Activated T-helper 1 cell treated with anti-CD3 and anti-CD28 coated beads, Interleukin-2, amount 50 U/mL, for 16 hours (primary cell): ENCODE data around the gene POLE.

ENCODE experiments used
- DNase-seq, 2 donors: peaks; one replicate each; pipeline ENCODE4 v3.0.0-alpha.2; 2020; ENCODE audit warnings: low read depth in 1 of 2, low spot score in 1 of 2

POLE gene

DNA sequence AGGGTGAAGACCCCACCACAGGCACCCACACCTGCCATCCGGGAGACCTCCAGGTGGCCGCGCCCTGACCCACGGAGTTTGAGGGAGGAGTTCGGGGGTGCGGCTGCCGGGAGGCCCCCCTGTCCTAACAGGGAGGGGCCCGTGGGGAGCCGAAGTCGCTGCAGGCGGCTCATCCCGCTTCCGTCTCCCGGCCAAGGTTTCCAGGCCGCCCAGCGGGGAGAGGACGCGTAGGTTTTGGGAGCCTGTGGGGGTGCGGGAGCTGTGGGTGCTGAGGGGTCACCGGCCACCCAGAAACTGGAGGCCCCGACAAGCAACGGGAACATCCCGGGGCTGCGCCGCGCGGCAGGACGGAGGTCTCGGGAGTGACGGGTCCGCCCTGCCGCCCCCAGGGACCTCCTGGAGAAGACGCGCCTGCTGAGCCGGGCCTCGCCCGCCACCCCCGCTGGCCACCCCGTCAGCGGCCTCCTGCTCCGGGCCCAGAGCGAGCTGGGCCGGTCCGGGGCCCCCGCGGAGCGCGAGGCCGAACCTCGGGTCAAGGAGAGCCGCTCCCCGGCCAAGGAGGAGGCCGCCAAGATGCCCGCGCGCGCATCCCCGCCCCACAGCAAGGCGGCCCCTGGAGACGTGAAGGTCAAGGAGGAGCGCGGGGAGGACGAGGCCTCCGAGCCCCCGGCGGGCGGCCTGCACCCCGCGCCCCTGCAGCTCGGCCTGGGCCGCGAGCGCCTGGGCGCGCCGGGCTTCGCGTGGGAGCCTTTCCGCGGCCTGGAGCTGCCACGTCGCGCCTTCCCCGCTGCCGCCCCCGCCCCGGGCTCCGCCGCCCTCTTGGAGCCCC lies 104.3 kb downstream of the POLE start:
- DNase-seq: no peak

DNA sequence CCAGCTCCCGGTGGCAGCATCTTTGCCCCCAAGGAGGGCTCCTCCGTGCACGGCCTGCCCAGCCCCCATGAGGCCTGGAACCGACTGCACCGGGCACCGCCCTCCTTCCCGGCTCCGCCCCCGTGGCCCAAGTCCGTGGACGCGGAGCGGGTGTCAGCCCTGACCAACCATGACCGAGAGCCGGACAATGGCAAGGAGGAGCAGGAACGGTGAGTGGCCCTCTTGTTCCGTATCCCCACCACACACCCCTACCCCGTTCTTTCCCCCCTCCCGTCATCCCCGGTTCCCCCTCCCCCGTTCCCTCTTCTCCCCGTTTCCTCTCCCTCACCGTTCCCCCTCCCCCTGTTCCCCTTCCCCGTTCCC lies 105.1 kb downstream of the POLE start:
- no peak for DNase-seq

DNA sequence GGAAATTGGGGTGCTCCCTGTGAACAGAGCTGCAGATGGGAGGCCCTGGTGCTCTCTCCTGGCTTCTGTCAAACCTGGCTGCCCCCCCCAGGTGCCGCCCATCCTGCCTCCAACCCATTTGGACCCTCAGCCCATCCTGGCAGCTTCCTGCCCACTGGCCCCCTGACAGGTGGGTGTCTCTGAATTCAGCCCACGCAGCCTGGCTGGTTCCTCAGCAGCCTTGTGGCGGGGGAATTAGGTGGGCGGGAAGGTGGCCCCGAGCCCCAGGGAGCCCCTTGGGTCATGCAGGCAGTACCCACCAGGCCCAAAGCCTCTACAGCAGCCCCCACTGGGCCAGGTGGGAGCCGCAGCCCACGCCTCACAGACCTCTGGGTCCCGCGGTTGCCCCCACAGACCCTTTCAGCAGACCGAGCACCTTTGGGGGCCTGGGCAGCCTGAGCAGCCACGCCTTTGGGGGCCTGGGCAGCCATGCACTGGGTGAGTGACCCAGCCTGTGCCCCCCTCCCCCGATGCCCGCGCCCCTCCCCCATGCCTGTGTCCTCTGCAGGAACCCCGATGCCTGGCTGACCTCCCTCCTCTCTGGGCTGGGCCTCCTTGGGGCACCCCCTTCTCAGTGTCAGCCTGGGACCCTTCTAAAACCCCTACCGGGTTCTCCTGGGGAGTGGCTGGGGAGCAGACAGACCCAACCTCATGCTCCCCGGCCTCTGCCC lies 105.6 kb downstream of the POLE start:
- no peak for DNase-seq

DNA sequence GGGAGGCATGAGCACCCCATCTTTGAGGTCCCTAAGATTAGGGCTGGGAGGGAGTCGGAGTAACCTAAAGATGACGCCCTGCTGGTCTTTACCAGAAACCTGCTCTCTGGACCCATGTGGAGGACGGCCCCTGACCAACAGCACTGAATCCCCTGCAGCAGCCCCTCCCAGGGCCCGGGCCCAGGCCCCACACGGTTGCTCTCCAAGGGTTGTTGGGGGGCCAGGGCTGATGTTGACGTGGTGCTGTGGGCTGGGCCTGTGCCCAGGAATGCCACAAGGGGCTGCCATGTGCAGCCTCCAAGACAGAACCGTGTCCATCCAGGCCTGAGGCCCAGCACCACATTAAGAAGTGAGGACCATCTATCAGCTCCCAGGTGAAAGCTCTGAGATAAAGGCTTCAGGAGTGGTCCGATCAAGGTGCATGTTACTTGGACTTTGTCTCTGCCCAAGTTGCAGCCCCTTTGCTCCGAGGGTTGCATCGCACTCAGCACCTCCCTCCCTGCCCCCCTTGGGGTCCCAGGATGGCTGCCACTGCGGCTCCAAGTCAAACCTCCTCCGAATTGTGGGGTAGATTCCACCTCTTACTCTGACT lies 106.3 kb downstream of the POLE start:
- DNase-seq: no peak

DNA sequence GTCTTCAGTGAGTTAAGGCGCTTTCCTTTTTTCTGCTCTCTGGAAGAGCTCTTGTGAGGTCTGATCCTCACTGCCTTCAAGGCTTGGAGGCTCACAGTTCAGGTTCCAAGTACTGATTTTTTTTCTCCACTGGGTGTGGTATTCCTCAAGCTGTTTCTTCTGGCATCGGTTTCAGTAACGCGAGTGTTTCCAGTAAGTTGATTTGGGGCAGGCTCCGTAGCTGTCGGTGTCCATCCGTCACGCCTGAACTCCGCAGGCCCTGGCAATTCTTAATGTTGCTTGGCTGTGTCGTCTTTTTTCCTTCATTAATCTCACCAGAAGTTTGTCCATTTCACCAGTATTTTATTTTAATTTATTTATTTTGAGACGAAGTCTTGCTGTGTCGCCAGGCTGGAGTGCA lies 107.4 kb downstream of the POLE start:
- no peak for DNase-seq

DNA sequence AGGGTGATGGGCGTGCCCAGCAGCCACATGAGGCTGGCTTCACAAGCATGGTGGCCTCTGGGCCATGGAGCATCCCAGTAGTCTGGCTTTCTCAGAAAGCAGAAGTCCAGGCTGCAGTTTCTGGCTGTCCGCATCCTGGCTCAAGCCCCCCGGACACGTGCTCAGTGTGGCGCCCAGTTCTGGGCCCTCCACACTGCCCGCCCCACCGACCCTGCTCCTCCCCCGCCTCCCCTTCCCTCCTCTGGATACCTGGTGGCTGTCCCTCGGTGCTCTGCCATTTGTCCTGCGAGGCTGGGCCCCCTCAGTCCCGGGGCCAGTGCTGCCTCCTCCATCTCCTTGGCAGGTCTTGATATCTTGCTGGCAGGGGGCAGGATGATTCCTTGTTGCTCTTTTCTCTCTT lies 108.3 kb downstream of the POLE start:
- no peak for DNase-seq

DNA sequence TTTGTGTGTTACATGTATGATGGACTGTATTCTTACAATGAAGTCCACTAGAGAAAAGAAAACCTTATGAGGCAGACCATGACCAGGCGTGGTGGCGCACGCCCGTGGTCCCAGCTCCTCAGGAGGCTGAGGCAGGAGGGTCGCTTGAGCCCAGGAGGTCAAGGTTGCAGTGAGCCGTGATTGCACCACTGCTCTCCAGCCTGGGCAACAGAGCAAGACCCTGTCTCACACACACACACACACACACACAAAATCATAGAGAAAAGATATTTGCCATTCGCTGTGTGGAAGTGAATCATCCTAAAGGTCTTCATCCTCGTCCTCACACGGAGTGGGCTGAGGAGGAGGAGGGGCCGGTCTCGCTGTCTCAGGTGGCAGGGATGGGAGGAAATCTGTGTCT lies 109.0 kb downstream of the POLE start:
- no peak for DNase-seq

DNA sequence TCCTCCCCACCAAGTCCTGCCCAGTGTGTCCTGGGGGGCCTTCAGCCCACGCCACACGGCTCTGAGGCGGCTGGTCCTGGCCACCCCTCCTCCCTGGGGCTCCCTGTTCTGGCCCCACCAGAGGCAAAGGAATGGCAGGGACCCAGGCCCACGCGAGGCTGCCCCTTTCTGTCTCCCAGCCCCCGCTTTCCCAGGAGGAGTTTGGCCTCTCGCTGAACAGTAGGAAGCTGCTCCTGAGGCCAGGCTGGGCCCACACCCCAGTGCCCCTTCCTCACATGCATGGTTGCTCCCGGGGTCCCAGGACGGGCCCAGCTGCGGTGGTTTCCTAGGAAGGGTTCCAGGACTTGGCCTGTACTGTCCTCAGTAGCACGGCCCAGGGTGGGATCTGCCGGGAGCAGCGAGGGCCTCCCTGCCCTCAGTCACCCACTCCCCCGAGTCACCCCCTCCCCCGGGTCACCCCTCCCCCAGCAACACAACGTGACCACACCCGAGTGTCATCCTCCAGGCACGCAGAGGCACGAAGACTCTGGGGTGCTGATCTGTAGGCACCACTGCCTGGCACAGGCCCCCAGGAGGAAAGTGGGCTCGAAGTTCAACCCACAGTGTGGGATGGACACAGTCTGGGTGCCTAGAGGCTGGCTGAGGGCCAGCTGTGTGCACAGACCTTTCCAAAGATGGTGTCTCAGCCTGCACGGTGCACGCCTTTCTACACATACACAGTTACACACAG lies 109.8 kb downstream of the POLE start:
- no peak for DNase-seq

DNA sequence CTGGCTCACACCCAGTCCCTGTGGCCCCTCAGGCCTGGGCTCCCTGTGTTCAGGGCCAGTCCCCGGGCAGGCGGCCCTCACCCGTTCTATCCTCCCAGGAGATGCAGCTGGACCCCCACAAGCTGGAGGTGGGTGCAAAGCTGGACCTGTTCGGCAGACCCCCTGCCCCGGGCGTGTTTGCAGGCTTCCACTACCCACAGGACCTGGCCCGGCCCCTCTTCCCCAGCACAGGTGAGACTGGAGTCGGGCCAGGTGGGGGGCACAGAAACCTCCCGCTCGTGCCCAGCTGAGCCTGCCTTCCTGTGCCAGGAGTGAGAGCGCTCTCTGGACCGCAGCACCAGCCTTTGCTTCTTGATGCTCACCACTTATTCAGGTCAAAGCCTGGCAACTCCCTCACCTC lies 110.4 kb downstream of the POLE start:
- DNase-seq: no peak

DNA sequence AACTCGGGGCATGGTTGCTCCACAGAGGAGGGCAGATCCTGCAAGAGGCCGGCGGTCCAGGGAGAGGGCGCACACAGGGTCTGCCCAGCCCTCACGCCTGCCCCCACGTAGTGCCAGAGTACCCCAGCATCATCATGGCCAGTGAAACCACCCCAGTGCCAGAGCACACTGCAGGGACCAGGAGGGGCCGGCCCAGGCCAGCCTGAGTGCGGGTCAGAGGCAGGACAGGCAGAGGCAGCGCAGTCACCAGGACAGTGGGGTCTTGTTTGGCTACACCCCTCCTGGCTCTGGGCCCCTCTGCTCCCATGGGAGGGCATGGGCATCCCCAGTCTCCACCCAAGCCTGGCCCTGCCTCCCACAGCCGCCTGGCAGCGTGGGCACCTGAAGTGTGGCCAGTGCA lies 111.5 kb downstream of the POLE start:
- no peak for DNase-seq

DNA sequence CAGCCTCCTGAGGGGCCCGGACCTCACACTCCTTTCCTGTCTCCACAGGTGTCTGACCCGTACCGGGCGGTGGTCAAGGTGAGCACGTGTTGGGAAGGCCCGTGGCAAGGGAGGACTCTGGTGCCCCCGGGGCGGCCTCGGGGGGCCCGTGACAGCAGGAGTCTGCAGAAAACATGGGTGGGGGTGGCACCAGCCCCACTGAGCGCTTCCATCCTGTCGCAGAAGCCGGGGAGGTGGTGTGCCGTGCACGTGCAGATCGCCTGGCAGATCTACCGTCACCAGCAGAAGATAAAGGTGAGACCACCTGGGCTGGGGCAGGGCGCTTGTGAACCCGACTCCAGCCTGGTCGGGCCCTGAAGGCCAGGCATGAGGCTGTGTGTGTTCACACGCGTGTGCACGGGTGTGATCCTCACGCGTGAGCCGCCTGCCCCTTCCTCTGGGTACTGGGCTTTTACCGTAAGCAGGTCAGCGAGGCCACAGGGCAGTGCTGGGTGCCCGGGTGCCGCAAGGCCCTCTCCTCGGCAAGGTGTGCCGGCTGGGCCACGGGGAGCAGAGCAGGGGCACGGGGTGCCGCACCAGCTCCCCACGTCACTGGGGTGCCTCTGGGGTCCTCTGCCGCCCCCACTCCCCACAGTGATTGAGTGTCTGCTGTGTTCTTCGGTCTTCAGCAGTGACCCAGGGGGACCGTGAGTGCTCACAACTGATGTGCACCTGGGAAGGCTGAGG lies 112.7 kb downstream of the POLE start:
- no peak for DNase-seq
